Measurements from ENCODE around the gene STXBP4.

DNA sequence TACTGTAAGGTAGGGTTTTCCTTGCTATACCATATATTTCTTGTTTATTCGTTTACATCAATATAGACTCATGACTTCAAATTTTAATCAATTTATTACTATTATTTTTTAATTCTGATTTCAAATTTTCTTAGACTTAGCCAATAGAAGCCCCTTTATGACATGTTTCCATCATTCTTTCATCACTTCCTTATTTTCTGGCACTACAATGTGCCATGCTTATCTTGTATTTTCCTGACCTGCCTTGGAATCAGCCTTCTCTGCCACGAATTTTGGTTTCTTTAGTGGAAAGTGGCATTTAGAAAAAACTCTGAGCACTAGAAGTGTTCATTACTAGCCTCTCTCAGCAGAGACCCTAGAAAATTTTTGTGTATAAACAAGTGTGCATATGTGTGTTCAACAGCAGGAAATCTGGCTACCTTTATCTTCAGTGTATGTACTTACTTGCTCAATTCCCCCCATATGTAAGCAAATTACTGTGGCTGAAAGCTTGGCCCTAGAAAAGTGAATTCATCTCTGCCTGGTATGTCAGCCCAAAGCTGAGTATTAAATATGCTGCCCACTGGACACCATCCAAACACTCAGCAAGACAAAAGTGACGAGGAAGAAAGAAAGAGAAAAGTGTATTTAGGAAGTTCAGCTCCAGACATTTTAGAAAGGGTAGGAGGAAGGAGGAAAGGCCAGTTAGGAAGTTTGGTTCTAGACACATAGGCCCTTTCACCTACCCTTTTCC lies 4.0 kb downstream of the STXBP4 start:
- TF ChIP-seq, protein P1, sequence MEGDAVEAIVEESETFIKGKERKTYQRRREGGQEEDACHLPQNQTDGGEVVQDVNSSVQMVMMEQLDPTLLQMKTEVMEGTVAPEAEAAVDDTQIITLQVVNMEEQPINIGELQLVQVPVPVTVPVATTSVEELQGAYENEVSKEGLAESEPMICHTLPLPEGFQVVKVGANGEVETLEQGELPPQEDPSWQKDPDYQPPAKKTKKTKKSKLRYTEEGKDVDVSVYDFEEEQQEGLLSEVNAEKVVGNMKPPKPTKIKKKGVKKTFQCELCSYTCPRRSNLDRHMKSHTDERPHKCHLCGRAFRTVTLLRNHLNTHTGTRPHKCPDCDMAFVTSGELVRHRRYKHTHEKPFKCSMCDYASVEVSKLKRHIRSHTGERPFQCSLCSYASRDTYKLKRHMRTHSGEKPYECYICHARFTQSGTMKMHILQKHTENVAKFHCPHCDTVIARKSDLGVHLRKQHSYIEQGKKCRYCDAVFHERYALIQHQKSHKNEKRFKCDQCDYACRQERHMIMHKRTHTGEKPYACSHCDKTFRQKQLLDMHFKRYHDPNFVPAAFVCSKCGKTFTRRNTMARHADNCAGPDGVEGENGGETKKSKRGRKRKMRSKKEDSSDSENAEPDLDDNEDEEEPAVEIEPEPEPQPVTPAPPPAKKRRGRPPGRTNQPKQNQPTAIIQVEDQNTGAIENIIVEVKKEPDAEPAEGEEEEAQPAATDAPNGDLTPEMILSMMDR (IDR thresholded peaks at IDR 0.05): no peak
- no peak for TF ChIP-seq POLR2A (IDR thresholded peaks at IDR 0.05)
